ENCODE results near the gene ZNF394. TPM values are rescaled to one million over a fixed set of nuclear protein-coding genes. Genes with fewer than 3 reads are reported as not detected.
A peak's percentile ranks its signal among the peaks of the same experiment; 100 is the strongest.

The ZNF394 gene
- total RNA-seq, 1 experiment from 2014 or later: 20.6 TPM

DNA sequence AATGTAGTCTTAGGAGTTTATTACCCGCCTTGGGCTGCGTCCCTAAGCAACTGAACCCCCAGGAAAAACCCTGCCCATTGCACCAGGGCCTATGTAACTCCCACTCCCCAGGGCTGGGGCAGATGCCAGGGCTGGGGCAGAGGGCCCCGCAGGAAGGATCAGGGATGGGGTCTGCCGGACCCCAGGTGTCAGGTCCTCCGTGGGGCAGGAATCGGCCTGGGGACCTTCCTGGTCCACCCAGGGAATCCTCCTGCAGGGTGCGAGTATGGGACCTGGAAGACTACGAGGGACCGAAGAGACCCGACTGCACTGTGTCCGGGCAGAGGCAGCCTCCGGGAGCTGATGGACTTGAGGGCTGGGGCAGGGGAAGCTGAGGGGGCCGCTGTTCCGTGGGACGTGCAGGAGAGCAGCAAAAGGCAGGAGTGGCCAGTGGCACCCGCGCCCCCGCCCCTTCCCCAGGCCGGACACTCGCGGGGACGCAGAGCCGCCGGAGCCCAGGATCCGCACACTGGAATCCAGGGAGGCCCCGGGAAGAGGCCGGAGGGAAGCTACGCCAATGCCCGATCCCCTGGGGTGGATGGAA lies 31.7 kb downstream of the ZNF394 start:
- H3K9me3 Mint-ChIP-seq (ENCODE audit: unreplicated experiment): no peaks in the 10 kb centered on the region
- H3K4me1 Mint-ChIP-seq (ENCODE audit: insufficient read depth, unreplicated experiment): peaks cover 11% of the 10 kb centered on the region
- ChIA-PET CTCF (no interaction called here), POLR2A (no interaction called here)
- BruUV-seq (replicated peaks): no TSS peak
- H3K4me3 Mint-ChIP-seq (ENCODE audit: unreplicated experiment): no peak overlapping the region
- peaks cover 21% of the 10 kb centered on the region for H3K36me3 Mint-ChIP-seq (ENCODE audit: insufficient read depth, unreplicated experiment)
- H3K27me3 Mint-ChIP-seq (ENCODE audit: insufficient read depth, unreplicated experiment): no peaks in the 10 kb centered on the region
- TF ChIP-seq, protein P1, sequence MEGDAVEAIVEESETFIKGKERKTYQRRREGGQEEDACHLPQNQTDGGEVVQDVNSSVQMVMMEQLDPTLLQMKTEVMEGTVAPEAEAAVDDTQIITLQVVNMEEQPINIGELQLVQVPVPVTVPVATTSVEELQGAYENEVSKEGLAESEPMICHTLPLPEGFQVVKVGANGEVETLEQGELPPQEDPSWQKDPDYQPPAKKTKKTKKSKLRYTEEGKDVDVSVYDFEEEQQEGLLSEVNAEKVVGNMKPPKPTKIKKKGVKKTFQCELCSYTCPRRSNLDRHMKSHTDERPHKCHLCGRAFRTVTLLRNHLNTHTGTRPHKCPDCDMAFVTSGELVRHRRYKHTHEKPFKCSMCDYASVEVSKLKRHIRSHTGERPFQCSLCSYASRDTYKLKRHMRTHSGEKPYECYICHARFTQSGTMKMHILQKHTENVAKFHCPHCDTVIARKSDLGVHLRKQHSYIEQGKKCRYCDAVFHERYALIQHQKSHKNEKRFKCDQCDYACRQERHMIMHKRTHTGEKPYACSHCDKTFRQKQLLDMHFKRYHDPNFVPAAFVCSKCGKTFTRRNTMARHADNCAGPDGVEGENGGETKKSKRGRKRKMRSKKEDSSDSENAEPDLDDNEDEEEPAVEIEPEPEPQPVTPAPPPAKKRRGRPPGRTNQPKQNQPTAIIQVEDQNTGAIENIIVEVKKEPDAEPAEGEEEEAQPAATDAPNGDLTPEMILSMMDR (IDR thresholded peaks at IDR 0.05; ENCODE audit: unreplicated experiment): no peak
- intact Hi-C loops (cut with micrococcal nuclease): no loop called here
- DNase-seq (ENCODE audit: unreplicated experiment): no peak
- no peak overlapping the region for H3K27ac Mint-ChIP-seq (ENCODE audit: low read depth, unreplicated experiment)

DNA sequence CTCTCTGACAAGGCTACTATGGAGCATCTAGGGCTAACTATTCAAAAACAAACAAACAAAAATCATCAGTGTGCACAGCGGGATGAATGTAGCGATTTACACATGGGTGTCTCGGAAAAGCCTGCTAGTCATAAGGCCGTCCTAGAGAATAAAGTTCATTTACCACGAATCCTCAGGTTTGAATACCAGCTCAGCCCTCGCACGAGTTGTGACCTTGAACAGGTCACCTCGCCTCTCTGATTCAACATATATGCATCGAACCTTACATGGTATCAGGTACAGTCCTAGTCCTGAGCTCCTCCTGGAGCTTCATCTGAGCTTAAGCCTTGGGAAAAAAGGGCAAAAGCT lies 34.7 kb downstream of the ZNF394 start:
- Mint-ChIP-seq H3K27me3 (ENCODE audit: insufficient read depth, unreplicated experiment) (no peaks in the 10 kb centered on the region), H3K4me3 (ENCODE audit: unreplicated experiment) (peak overlapping the region; percentile 89), H3K4me1 (ENCODE audit: insufficient read depth, unreplicated experiment) (peaks cover 15% of the 10 kb centered on the region), H3K9me3 (ENCODE audit: unreplicated experiment) (no peaks in the 10 kb centered on the region), H3K36me3 (ENCODE audit: insufficient read depth, unreplicated experiment) (peaks cover 37% of the 10 kb centered on the region), H3K27ac (ENCODE audit: low read depth, unreplicated experiment) (peak overlapping the region; percentile 98)
- ChIA-PET POLR2A (interaction anchor here (0.6 to 2.7 kb wide), 17 partner anchors 8 to 636 kb away, joined by 3 to 23 read pairs (median 4); partner anchors contain the start of genes AP4M1, BUD31, CPSF4 and MCM7), CTCF (interaction anchor here (0.6 kb wide), 2 partner anchors 15 to 513 kb away, joined by 3 read pairs; no protein-coding TSS in a partner anchor)
- TF ChIP-seq, protein P1 (IDR thresholded peaks at IDR 0.05; ENCODE audit: unreplicated experiment): no peak
- intact Hi-C loops (cut with micrococcal nuclease): no loop called here
- BruUV-seq (replicated peaks): TSS peak; percentile 60
- DNase-seq (ENCODE audit: unreplicated experiment): peak; percentile 14

DNA sequence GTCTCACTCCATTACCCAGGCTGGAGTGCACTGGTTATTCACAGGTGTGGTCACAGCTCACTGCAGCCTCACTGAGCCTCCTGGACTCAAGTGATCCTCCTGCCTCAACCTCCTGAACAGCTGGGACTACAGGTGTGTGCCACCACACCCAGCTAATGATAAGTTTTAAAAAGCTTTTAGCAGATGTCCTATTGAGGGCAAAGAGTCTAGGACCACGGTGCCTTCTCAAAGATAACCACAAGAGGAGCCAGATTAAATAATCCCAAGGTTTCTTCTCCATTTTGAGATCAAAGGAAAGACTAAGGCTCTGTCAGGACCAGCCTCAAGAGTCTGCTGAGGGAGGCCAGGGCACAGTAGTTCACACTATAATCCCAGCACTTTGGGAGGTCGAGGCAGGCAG lies 38.9 kb downstream of the ZNF394 start:
- no peak overlapping the region for H3K4me3 Mint-ChIP-seq (ENCODE audit: unreplicated experiment)
- ChIA-PET CTCF (interaction anchor here (0.6 kb wide), 1 partner anchor 494 kb away, joined by 3 read pairs; no protein-coding TSS in a partner anchor), POLR2A (no interaction called here)
- H3K27ac Mint-ChIP-seq (ENCODE audit: low read depth, unreplicated experiment): no peak overlapping the region
- no peak for DNase-seq (ENCODE audit: unreplicated experiment)
- intact Hi-C loops (cut with micrococcal nuclease): no loop called here
- H3K27me3 Mint-ChIP-seq (ENCODE audit: insufficient read depth, unreplicated experiment): no peaks in the 10 kb centered on the region
- peaks cover 74% of the 10 kb centered on the region for H3K36me3 Mint-ChIP-seq (ENCODE audit: insufficient read depth, unreplicated experiment)
- H3K9me3 Mint-ChIP-seq (ENCODE audit: unreplicated experiment): no peaks in the 10 kb centered on the region
- TF ChIP-seq, protein P1 (IDR thresholded peaks at IDR 0.05; ENCODE audit: unreplicated experiment): no peak
- BruUV-seq (replicated peaks): no TSS peak
- H3K4me1 Mint-ChIP-seq (ENCODE audit: insufficient read depth, unreplicated experiment): peaks cover 17% of the 10 kb centered on the region

DNA sequence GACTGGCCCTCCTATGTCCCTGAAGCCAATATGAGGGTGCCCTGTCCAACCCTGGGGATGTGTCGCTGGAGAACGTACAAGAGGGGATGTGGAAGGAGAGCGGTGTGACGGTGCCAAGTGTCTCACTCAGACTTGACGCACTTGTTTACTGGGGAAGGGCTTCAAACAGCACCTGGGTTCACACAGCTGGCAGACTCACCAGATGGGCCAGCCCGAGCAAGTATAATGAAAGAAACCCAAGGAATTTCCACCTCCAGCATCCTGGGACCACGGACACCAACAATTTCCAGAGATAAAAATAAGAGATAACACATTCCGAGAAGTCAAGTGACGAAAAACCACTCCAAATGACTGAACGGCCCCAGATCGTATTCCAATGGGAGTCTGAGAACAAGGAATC lies 39.4 kb downstream of the ZNF394 start:
- no peaks in the 10 kb centered on the region for H3K27me3 Mint-ChIP-seq (ENCODE audit: insufficient read depth, unreplicated experiment)
- H3K4me1 Mint-ChIP-seq (ENCODE audit: insufficient read depth, unreplicated experiment): peaks cover 13% of the 10 kb centered on the region
- intact Hi-C loops (cut with micrococcal nuclease): no loop called here
- no TSS peak for BruUV-seq (replicated peaks)
- no peak overlapping the region for H3K4me3 Mint-ChIP-seq (ENCODE audit: unreplicated experiment)
- no peak overlapping the region for H3K27ac Mint-ChIP-seq (ENCODE audit: low read depth, unreplicated experiment)
- H3K9me3 Mint-ChIP-seq (ENCODE audit: unreplicated experiment): no peaks in the 10 kb centered on the region
- POLR2A ChIA-PET: no interaction called here
- TF ChIP-seq, protein P1 (IDR thresholded peaks at IDR 0.05; ENCODE audit: unreplicated experiment): no peak
- peaks cover 70% of the 10 kb centered on the region for H3K36me3 Mint-ChIP-seq (ENCODE audit: insufficient read depth, unreplicated experiment)
- CTCF ChIA-PET: interaction anchor here (0.6 to 0.9 kb wide), 2 partner anchors 14 to 495 kb away, joined by 3 read pairs; no protein-coding TSS in a partner anchor
- no peak for DNase-seq (ENCODE audit: unreplicated experiment)

All from MCF 10A (cell line).